Esophagus mucosa (tissue), 1 donor: ENCODE data around the gene ARSD. TPM values are rescaled to one million over a fixed set of nuclear protein-coding genes. Genes with fewer than 3 reads are reported as not detected.
A peak's percentile ranks its signal among the peaks of the same experiment; 100 is the strongest.
"Not testable (repeated sequence)": the region's sequence is repeated elsewhere in the genome, so short reads cannot be mapped to it uniquely, and the experiment has no call there.

Source experiments
- ATAC-seq: fragments of 200-7000 bp; cut with Tn5 transposase; one replicate; pipeline ENCODE4 v1.9.1; 2020
- total RNA-seq: library from RNA; stranded (reverse); gene quantifications from one replicate; pipeline ENCODE4 v1.2.4, GENCODE V29; 2023
- donor health status: DM: yes; HTN: yes; CAD: no.

The ARSD gene
- total RNA-seq, 1 donor from 2014 or later = 33.3 TPM

DNA sequence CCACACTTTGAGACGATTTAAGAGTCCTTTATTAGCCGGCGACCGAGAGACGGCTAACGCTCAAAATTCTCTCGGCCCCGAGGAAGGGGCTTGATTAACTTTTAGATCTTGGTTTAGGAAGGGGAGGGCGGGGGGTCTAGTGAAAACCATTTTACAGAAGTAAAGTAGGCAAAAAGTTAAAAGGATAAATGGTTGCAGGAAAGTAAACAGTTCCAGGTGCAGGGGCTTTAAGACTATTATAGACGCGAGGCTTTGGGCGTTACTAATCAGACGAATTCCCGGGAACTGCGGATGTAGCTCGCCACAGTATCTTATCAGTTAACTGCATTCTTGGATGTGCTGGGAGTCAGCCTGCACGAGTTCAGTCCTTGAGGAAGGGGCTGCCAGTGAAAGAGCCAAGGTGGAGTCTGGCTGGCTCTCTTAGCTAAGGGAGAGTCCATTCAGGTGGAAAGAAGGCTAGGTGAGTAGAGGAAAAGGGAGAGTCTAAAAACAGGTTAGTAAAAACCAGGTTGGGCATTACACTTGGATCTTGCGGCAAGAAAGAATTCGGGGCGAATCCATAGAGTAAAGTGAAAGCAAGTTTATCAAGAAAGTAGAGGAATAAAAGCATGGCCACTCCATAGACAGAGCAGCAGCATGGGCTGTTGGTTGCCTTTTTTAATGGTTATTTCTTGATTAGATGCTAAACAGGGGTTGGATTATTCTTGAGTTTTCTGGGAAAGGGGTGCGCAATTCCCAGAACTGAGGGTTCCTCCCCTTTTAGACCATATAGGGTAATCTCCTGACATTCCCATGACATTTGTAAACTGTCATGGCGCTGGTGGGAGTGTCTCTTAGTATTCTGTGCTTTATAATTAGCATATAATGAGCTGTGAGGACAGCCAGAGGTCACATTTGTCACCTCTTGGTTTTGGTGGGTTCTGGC is 38.3 kb downstream of the ARSD start:
- ATAC-seq = not testable (repeated sequence)

- ATAC-seq = peak; percentile 81
Measured at GRCh38 chrX:2889706-2890490, 39.2 kb downstream of the ARSD start.

- ATAC-seq = peak; percentile 23
Measured at GRCh38 chrX:2889045-2889605, 40.0 kb downstream of the ARSD start.

- no peak for ATAC-seq
Measured at GRCh38 chrX:2888309-2888708, 40.8 kb downstream of the ARSD start.

DNA sequence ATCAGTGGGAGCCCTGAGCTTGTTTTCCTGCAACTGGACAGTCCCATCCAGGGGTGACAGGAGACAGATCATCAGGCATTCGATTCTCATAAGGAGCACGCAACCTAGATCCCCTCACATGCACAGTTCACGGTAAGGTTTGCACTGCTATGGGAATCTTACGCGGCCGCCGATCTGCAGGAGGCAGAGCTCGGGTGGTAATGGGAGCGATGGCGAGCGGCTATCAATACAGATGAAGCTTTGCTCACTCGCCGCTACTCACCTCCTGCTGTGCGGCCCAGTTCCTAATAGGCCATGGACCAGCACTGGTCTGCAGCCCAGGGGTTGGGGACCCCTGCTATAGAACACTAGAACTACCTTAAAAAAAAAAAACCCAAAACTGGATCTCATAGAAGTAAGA is 45.4 kb downstream of the ARSD start:
- ATAC-seq = no peak

- ATAC-seq = no peak
Measured at GRCh38 chrX:2879670-2880069, 49.5 kb downstream of the ARSD start.

- no peak for ATAC-seq
Measured at GRCh38 chrX:2878563-2878962, 50.6 kb downstream of the ARSD start.

GRCh38 chrX:2875798-2876399 is 53.2 kb downstream of the ARSD start:
- no peak for ATAC-seq

DNA sequence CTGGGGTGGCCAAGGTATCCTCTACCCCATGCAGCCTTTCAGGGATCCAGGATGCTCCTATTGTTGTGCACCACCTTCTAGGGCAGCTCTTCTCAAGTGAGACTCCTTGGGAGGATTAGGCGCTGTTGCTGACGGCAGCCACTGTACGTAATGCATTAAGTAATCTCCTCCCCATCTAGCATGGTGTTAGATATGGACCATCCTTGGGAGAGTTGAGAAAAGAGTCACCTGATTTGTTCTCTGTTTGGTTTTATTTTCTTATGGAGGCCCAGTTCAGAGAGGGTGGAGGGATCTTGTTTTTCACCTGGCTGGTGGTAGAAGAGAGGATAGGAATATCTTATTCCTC is 54.0 kb downstream of the ARSD start:
- ATAC-seq = no peak

DNA sequence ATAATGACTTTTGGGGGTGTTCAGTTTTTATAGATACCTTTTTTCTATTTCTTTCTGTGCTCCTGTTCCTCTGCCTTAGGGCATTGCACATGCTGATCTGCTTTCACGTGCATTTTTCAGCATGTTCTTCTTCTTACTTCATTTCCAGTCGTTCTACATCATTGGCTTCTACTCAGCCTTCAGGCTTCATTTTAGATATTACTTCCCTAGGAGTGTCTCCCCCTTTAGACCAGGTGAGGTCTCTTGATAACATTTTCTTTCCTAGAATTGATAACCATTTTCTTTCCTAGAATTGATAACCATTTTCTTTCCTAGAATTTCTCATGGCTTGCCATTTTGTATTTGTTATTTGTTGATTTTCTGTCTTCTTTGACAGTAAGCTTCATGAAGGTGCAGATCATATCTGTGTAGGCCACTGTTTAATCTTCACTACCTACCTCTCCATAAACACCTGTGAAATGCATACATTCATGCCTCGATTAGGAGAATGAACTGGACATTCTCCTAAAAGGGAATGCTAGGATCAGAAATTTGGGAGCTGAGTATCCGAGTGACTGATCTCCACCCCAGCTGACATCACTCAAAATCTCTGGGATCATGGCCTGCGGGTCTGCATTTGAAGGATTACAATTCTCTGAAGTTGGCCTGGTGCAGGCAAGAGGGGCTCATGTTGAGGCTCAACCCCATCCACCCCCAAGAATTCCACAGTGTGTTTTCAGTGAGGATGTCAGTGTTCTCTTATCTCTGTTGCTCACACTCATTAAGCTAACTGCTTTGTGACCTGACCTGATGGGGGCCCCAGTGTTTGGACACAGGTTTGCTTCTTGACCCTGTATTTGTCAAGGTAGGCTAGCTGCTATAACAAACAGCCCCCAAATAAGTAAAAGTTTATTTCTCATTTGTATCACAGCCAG is 54.7 kb downstream of the ARSD start:
- no peak for ATAC-seq

- no peak for ATAC-seq
Measured at GRCh38 chrX:2872671-2873277, 56.4 kb downstream of the ARSD start.

- ATAC-seq = no peak
Measured at GRCh38 chrX:2871831-2872230, 57.3 kb downstream of the ARSD start.

DNA sequence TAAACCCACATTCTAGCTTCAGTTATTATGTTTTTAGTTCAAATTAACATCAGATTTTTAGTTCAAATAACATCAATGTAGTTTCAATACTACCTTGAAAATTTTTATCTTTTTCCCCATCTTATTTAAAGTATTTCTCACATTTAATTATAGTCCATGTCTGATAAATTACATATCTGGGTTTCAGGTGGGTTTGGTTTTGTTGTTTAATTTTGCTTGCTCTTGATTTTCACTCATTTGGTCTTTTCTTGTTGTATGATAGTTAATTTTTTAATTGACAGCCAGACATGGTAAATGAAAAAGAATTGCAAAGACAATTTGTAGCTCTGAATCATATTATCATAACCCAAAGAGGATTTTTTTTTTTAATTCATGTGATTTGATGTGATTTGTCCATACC is 58.5 kb downstream of the ARSD start:
- ATAC-seq = no peak

DNA sequence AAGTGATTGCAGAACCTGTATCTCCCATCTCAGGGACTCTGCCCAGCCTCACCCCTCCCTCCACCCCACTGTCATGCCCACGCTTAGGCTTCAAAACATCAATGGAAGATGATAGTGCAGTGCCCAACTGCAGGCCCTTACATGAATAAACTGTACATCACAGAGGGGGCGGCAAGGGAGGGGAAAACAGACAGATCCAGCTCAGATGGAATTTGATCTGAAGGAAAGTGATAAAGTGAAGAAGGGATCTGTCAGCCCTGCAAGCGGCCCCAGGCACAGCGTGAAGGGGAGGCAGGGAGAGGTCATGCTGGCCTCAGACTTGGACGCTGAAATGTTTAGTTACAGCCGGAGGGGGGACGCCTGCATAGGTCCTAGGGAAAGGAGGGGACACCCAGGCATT is 61.9 kb downstream of the ARSD start:
- ATAC-seq = no peak

- no peak for ATAC-seq
Measured at GRCh38 chrX:2863646-2864045, 65.5 kb downstream of the ARSD start.

- ATAC-seq = no peak
Measured at GRCh38 chrX:2862404-2862803, 66.7 kb downstream of the ARSD start.

DNA sequence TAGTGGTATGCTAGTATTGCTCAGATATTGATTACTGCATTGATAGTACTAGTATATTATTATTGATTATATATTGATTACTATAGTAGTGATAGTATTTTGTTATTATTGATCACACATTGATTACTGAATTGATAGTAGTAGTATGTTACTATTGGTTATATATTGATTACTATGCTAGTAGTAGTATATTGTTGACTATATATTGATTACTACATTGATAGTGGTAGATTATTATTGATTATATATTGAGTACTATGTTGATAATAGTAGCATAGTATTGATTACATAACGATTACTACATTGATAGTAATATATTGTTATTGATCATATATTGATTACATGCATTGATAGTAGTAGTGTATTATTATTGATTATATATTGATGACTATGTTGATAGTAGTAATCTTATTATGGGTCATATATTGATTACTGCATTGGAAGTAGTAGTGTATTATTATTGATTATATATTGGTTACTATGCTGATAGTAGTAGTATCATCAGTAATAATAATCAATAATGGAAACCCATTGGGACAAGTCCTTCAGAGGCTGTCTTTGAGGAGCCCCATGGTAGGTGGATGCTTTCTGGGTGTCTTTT is 69.8 kb downstream of the ARSD start:
- no peak for ATAC-seq

DNA sequence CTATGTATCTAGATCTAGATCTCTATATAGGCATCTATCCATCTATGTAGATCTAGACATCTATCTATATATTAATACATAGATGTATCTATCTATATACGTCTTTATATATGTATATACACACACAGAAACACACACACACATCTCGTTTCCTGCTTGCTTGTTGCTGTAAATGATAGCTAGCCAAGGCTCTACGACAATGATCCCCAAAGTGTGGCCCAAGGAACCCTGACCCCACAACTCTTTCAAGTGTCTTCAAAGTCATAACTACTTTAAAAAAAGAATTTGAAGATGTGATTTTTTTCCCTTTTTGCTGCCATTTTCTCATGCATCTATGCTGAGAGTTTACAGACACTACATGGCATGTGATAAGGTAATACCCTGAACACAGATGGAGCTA is 71.6 kb downstream of the ARSD start:
- no peak for ATAC-seq

GRCh38 chrX:2855761-2856160 is 73.4 kb downstream of the ARSD start:
- ATAC-seq = no peak

DNA sequence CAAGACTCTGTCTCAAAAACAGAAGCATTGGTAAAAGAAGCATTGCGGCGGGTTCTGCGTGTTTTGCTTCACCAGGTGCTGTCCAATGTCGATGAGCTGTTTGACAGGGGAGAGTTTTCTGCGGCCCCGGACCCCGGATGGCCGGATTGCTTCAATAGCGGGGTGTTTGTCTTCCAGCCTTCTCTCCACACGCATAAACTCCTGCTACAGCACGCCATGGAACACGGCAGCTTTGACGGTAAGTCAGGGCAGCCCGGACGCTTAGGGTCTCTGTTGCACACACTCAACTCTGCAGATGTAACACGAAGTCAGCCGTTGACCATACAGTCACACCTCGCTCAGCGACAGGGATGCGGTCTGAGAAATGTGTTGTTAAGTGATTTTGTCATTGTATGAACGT is 74.2 kb downstream of the ARSD start:
- no peak for ATAC-seq
